Dermis blood vessel endothelial cell (primary cell): ENCODE results near the gene ARHGEF4. TPM values are rescaled to one million over a fixed set of nuclear protein-coding genes. Genes with fewer than 3 reads are reported as not detected.

ENCODE experiments used
- DNase-seq: peaks from one replicate; pipeline ENCODE4 v3.0.0; 2010
- total RNA-seq: library from RNA; depleted of rRNA; stranded (reverse); fragments of >200 nt; gene quantifications from 2 replicates; pipeline ENCODE4 v1.2.3, GENCODE V29; 2014

The ARHGEF4 gene
- total RNA-seq, 1 donor from 2014 or later: 0.68 TPM

DNA sequence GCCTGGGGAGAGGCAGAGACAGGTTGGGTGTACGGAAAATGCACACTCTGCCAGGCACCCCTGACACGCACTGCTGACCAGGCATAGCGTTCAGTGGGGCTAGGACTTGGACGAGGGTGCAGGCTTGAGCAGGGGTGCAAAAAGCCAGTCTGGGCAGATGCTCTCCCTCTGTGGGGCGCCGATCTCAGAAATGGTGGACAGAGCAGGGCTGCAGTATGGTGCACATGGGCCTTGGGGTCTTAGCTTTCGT is 1.0 kb upstream of the ARHGEF4 start:
- DNase-seq: no peak

DNA sequence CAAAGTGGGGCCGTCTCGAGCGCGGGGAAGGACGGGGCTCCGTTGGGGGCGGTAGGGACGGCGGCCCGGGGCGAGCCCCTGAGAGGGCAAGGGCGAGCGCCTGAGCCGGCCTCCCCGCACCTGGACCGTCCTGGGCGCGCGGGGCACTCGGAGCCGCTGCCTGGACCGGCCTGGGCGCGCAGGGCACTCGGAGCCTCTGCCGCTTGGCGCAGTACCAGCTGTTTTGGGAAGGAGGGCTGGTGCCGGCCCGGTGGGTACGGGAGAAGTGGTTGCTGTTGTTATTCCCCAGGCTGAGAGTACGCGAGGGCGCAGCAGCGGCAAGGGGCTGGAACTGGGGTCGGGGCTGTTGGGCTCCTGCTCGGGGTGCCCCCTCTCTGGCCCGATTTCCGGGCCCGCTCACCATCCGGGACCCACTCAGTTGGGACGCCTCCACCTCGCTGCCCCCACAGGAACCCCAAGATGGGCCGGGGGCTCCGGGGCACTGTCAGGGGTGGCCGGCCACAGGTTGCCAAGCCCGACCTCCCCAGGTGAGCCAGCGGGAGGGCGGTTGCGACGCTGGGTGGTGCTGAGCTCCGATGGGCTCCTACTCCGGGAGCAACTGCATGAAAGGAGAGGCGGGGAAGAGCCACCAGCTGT is 579 bp downstream of the ARHGEF4 start:
- DNase-seq: no peak

DNA sequence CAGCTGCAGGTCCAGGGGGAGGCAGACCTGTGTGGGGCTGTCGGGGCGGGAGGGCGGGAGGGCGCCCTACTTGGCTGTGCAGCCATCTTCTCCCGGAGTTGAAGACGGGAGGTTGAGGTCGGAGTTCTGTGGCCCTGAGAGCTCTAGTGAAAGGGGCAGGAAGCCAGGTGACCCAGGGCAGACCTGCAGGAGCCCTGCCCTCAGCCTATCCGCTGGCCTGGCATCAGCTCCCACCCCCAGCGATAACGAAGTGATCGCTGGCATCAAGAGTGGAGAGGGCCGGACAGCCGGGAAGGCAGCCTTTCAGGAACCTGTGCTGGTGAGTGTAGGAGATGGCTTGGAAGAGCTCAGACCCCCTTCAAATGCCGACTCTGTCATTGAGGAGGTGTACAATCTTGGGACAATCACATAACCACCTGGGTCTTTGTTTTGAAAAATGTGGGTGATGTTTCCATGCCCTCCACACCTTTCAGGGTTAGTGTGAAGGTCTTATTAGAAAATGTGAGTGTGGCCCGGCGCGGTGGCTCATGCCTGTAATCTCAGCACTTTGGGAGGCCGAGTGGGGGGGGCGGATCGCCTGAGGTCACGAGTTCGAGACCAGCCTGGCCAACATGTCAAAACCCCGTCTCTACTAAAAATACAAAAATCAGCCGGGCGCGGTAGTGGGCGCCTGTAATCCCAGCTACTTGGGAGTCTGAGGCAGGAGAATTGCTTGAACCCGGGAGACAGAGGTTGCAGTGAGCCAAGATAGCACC is 1.3 kb downstream of the ARHGEF4 start:
- no peak for DNase-seq

DNA sequence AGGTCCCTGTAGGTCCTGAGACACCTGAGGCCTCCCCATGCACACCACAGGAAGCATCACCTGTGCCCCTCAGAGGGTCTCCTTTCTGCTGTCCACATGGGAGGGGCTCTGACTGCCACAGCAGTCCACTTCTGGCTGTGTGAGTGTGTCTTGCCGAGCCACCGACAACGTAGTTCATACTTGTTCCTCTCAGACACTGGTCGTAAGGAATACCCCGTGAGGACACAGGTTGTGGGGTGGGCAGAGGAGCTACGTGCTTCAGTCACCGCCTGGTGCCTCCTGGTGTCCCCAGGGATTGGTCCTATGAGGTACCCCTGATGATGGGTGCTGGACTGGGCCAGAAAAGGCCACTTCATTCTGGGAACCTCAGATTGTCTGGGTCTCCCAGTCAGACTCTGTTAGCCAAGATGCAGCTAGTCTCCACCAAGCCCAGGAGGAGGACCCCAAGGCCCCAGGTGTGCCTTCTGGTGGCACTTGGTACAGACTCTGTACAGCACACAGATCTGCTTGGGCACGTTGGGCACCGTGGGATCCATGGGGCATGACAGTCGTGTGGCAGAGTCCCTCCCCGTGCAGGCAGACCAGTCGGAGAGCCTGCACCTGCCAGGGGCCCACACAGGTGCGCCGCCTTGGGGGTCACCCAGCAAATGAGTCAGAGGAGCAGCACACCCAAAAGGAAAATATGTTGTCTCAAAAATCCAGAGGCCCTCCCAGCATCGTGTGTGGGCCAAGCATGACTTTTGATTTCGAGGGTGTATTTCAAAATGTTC is 2.5 kb downstream of the ARHGEF4 start:
- no peak for DNase-seq

DNA sequence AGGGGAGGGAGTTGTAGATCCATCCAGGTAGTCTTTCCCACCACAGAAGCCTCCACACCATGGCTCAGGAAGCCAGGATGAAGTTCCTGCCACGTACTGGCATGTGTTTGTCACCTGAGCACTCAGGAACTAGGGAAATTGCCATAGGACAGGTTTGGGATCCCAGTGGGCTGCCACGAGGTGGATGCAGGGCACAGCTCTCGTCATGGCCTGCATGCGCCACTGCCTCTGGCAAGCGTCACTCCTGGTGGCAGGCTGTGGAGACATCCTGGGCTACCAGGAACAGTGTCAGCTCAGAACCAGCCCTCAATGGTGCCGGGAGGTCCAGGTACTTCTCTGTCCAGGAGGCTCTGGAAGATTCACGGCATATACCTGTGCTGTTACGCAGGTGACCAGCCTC is 3.8 kb downstream of the ARHGEF4 start:
- no peak for DNase-seq

DNA sequence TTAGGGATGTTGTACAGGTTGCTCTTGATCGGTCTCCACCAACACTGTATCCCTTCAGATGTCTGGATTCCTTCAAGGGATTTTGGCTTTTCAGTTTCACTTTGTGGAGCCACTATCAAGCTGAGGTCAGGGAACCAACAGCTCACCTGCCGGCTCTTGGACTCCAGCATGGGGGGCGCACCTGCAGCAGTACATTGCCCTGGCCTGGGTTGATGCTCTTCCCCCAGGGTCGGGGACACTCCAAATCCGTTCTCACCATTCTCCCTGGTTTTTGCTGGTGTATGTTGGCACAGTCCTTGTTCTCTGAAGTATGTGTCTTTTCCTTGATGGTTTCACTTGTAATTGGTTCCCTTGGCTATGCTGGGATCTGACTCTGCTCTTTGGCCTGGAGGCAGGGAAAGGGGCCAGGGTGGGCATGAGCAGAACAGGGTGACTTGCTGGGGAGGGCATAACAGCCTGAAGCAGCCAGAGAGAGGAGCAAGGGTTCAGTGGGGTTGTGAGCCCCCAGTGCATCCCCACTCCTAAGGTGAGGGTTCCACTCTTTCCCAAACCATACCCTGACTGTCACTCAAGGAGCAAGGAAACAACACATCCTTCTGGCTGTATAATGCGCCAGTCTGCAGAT is 5.1 kb downstream of the ARHGEF4 start:
- DNase-seq: no peak

DNA sequence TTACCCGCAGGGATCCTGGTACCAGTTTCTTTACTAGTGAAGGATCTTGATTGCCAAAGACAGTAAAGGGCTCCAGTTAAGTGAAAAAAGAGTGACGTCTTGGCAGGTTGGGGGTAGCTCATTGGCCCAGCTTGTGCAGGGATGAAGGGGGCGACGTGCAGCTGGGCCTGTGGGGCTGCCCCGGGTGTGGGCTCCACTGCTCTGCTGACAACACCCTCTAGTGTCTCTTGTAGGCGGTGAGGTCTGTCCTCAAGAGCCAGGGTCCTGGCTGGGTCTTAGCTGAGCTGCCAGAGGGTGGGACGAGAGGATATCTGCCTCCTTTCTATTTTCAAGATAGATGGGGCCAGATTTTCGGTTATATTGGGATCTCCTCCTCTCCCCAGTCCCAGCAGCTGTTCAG is 6.1 kb downstream of the ARHGEF4 start:
- DNase-seq: no peak

DNA sequence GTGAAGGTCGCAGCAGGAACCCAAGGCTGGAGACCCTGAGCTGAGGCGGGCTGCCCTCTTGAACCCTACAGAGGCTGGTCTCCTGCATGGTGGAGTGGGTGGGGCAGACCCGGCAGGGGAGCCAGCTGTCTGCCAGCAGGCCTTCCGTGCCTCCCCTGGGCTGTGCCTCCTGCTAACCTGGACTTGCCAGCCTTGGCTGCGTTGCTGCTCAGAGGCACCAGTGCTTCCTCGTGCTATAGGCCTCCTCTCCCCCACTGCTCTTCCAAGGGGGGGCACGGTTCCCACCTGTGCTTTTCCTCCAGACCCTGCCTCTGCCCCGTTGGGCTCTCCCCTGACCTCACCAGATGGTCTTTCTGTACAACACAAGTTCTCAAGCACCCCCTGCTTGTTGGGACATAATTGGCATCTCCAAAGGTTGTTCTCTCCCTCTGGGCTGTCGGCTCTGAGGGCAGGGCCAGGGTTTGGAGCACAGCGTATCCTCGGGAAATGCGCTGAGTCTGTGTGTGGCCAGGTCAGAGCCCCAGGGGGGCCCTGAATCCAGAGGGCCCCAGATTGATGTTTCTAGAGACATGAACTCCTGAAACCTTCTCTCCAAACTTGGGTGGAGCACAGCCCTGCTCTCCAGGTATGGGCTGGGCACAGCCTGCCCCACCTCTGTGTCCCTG is 6.7 kb downstream of the ARHGEF4 start:
- no peak for DNase-seq

DNA sequence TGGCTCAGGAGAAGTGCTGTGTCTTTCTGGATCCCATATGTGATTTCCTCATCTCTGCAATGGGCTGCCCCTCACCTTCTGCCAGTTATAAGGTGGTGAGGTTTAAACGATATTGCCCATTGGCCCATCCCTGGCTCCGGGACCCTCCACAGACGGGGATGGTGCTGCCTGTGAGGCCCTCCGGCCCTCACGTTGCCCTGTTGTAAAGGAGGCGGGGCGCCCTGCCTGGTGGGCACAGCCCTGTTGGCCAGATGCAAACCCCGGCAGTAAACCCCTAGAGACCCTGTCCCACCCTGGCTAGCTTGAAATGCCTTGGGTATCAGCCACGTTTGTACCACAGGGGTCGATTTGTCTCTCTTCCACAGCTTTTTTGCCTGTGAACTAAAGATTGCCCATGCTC is 7.4 kb downstream of the ARHGEF4 start:
- DNase-seq: no peak

DNA sequence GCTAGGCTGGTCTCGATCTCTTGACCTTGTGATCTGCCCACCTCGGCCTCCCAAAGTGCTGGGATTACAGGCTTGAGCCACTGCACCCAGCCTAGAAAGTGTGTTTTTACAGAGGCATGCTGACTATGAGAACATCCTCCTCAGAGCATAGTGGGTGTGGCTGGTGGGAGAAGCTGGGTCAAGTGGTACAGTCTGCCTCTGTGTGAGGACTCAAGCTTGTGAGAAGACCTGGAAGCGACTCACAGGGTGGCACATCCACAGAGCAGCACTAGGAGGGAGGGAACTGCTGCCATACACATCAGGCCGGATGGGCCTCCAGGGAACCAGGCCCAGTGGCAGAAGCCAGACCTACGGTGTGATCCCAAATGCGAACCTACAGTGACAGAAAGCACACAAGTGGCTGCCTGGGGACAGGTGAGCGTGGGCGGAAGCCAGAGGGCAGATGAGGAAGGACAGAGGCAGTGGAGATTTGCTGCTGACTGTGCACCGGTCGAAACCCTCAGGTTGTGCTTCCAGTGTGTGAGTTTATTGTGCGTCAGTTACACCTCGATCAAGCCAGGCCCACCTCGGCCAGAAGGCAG is 8.9 kb downstream of the ARHGEF4 start:
- DNase-seq: no peak

DNA sequence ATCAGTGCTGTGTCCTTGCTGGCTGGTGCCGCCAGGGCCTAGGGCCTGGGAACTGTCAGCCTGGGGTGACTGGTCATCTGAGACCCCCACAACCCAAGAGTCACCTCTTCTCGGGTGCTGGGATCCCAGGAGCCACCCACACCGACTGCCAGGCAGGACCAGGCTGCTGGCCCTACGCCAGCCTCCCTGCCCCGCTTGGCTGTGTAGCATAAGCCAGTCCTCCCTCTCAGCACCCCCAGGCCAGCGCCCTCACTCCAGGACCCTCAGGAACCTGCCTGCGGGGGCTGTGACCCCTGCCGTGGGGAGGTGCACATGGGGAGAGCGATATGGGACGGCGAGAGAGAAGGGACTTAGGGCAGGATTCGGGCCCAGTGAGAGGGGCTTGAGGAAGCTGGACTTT is 9.5 kb downstream of the ARHGEF4 start:
- no peak for DNase-seq

DNA sequence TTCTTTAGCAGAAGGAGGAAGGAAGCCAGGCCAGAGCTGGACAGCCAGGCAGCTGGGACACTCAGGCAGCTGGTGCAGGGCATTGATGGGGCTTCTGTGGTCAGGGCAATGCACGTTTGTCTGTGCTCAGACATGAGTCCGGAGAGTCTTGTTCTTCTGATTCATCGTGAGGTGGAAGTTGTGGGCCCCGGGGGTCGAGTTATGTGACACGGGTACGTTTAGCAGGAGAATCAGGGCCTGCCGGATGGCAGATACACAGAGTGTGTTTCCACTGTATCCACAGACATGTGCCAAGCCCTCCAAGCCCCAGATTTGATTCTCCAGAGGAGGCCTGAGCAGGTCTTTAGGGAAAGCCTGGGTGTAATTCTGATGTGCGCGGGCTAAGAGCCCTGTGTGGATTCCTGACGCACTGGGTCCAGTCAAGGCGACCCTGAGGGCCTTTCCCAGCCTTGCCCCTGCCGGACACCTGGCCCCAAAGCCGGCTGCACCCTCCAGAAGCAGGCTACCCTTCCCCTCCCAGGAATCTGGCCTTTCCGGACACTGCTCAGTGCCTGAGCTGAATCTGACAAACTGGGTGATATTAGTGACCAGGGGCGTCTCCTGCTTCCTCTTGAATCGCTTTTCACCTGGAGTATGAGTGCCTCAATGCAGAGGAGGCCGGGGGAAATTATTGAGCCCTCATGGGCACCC is 10.1 kb downstream of the ARHGEF4 start:
- no peak for DNase-seq

DNA sequence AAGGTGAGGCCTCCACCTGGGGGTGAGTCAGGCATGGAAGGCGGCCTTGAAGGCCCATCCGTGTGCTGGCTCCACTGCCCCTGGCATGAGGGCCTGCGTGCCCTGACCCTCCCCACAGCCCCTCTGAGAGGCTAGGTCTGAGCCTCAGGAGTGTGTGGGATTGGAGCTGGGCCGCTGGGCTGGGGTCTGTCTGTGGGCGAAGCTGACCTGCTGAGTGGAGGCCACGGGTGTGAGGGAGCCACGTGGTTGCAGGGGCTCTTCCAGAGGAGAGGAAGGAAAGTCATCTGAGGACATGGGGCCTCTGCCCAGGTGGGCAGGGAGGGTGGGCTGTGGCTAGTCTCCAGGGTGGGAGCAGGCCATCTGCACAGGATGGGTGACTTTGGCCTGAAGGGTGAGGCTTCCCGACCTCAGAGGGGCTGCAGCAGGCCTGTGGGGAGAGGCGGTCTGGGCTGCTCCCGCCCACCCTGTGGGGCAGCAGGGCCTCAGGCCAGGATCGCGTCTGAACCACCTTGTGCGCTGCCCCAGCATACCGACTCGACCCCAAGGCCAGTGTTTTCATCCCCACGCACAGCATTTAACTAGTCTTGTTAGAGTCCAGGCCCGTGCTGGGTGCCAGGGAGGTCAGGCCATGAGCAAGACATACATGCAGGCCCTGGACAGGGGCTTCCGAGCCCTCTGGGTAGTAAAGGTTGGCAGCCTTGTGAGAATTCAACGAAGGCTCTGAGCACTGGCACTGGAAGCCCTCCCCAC is 11.2 kb downstream of the ARHGEF4 start:
- no peak for DNase-seq

DNA sequence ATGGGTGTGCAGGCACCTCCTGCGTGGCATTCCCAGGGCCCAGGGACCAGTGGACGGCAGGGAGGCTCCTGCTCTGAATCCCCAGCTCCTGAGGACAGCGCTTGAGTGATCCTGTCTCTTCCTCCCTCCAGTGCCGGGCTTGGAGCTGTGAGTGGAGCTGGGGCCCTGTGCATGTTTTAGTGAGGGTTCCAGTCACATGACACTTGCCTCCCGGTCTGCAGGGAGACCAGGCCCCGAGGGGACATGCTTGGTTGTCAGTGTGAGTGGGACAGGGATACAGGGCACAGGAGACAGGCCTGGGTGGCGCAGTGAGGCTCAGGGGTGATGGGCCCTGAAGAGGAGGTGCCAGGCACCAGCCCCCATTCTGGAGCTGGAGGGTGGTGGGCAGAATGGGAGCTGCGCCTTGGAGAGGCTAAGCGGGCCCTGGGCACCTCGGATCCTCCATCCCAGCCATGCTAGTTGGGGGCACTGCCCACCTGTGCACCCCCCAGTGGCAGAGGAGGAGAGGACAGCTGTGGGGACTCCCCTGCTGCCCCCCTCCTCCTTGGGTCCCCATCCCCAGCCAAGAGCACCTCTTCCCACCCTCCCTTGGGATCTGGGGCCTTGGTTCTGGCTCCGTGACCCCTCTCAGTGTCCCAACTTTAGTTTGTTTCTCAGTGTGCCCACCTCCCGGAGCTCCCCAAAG is 12.0 kb downstream of the ARHGEF4 start:
- DNase-seq: no peak

DNA sequence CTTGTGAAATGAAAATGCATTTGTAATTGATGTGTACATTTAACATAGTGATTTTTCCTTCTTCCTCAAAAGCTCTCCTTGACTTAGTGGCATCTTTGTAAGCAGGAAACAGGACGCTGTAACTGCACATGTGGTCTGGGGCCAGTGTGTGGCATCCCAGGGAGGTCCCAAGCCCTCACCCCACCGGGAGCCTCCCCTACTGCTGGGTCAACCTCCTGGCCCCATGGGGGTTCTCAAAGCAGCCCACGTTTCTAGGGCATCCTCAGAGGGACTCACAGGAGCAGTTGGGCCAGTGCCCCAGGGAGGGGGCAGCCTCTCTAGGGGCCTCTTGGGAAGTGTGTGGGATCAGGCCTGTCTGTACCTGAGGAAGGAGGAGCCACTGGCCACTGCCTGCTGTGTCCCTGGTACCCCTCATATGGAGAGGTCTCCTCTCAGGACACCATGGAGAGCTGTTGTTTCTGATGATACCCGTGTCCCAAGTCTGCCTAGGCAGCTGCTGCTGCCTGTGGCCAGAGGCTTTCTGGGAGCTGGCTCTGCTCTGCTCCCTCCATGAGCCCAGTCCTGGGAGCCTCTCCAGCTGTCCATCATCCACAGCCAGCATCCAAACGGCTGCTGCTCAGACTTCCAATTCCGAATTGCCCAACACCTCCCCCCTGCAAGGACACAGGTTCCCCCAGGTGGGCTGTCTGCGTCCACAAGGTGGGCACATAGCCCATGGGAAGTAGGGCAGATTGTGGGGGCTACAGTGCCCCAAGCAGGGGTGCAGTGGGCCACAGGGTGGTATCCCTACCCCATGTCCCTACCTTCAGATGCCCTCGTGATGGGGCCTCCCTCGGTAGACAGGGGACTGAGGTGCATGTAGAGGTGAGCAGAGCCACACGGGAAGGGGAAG is 13.4 kb downstream of the ARHGEF4 start:
- no peak for DNase-seq

DNA sequence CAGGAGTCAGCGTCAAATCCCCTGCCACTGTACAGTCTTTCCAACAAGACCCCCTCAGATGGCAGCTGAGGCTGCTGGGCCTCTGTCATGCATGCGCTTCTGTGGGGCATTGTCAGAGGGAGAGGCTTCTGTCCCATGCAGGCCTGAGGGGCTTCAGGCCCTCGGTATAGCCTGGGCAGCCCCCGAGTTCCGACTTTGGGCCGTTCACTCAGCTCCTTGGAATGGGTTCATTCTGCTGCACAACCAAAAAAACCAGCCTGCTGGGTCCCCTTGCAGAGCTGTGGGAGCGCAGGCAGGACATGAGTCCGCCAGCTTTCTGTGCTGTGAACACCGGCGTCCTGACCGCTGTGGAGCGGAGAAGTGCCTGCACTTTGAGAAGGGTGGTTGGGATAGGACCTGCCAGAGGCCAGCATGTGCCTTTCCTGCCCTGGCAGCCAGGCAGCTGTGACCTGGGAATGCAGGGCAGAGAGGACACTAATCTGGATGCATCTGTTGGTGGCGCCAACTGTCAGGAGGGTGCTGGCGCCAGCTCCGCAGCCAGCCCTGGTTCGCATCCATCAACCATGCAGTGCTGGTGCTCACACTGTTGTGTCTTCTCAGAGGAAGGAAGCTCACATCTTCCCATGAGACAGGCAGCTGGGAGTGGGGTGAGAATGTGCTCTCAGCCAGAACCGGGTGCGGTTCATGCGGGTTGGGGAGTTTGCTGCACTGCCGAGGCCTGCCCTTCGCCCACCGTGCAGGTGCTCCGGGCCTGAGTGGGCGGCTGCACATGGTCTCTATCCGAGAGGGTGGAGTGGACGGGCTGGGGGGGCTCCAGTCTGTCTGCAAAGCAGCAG is 14.3 kb downstream of the ARHGEF4 start:
- no peak for DNase-seq

DNA sequence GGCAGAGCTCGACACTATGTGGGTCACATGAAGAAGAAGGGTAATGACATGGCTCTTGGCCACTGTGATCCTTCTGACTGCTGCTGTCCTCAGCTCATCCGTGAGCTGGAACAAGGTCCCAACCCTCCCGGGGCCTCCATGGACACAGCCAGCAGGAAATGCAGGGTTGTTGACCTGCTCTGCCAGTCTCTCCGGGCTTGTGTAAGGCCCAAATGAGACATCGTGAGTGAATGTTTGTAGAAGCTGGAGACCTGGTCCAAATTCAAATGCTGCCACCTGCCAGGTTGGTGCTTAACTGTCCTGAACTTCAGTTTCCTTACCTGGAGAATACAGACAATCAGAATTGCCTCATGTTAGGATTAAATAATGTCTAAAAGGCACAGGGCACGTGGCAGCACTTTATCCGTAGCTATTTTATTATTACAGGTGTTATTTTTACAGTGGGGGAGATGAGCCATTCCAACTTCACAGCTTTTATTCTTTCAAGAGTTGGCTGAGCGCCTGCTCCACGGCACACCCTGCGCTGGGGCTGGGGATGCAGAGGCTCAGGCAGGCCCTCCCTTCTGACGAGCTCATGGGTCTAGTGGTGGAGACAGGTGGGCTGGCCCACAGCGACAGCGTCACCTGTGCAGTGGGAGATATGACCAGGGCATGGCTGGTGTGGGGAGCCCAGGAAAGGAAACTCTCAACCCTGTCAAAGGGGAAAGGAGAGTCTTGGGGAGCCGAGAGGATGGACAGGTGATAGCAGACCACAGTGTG is 15.1 kb downstream of the ARHGEF4 start:
- no peak for DNase-seq
